ENCODE data around the gene ZNF83. TPM values are rescaled to one million over a fixed set of nuclear protein-coding genes. Genes with fewer than 3 reads are reported as not detected.

ZNF83 gene
- total RNA-seq, 1 experiment from 2014 or later, result 36.8 TPM

DNA sequence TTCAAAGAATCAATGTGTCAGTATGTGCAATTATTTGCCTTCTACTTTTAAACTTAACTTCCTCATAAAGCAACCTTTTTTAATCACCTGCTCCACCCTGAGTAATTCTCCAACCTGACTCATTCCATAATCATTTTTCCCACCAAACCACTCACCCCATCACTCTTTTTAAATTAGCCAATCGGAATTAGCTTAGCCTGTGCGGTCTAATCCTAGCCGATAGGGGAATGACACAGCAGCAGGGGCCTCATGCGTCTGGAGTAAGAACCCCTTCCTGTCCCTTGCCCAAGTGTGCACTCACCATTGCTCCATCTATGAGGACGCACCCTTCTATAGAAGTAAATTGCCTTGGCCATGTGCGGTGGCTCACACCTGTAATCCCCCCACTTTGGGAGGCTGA, 27.4 kb upstream of the ZNF83 start:
- POLR2A ChIA-PET, result no interaction called here
- intact Hi-C loops (cut with micrococcal nuclease; ENCODE audit: unreplicated experiment), result no loop called here
- no peak overlapping the region for H3K27ac Mint-ChIP-seq (ENCODE audit: unreplicated experiment)
- H3K27me3 ChIP-seq (replicated peaks; ENCODE audit: control insufficient read depth, insufficient read depth, low read length), result no peaks in the 10 kb centered on the region
- H3K9me3 ChIP-seq, result no peaks in the 10 kb centered on the region
- H3K4me3 ChIP-seq (ENCODE audit: low read depth, low read length), result no peak overlapping the region
- TF ChIP-seq, protein P1, sequence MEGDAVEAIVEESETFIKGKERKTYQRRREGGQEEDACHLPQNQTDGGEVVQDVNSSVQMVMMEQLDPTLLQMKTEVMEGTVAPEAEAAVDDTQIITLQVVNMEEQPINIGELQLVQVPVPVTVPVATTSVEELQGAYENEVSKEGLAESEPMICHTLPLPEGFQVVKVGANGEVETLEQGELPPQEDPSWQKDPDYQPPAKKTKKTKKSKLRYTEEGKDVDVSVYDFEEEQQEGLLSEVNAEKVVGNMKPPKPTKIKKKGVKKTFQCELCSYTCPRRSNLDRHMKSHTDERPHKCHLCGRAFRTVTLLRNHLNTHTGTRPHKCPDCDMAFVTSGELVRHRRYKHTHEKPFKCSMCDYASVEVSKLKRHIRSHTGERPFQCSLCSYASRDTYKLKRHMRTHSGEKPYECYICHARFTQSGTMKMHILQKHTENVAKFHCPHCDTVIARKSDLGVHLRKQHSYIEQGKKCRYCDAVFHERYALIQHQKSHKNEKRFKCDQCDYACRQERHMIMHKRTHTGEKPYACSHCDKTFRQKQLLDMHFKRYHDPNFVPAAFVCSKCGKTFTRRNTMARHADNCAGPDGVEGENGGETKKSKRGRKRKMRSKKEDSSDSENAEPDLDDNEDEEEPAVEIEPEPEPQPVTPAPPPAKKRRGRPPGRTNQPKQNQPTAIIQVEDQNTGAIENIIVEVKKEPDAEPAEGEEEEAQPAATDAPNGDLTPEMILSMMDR (IDR thresholded peaks at IDR 0.05; ENCODE audit: insufficient read depth in 1 of 2, low read depth in 1 of 2, low read length in 1 of 2, severe bottlenecking in 1 of 2, unreplicated experiment in 1 of 2), result no peak
- H3K4me1 ChIP-seq, result no peaks in the 10 kb centered on the region
- no peaks in the 10 kb centered on the region; the same call in 1 of the 2 replicates for H3K36me3 ChIP-seq (ENCODE audit: control insufficient read depth, insufficient read depth, low read length)
- no peak overlapping the region for H3K4me3 Mint-ChIP-seq (ENCODE audit: unreplicated experiment)
- peaks cover 51% of the 10 kb centered on the region for H3K36me3 Mint-ChIP-seq (ENCODE audit: insufficient read depth, unreplicated experiment)
- CTCF ChIA-PET, result no interaction called here
- peaks cover 19% of the 10 kb centered on the region for H3K9me3 Mint-ChIP-seq (ENCODE audit: unreplicated experiment)
- no peaks in the 10 kb centered on the region for H3K27me3 Mint-ChIP-seq (ENCODE audit: insufficient read depth, unreplicated experiment)
- no peak for DNase-seq
- no TSS peak for BruUV-seq (replicated peaks)
- H3K4me1 Mint-ChIP-seq (ENCODE audit: low read depth, unreplicated experiment), result peaks cover 17% of the 10 kb centered on the region

DNA sequence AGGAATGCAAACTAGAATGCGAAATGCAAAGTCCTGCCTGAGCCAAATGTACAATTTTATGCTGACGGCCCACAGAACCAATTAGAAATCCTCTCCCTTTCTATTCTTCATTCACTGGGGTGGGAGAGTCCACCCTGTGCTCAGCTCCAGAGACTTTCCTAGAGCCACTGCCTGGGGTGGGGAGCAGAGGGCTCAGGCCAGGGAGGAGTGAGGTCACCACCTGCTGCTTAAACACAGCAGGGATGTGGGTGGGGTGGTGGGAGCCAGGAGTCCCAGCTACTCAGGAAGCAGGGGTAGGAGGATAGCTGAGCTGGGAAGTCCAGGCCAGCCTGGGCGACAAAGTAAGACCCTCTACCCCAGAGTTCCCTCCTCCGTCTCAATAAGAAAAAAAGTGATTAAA, 26.9 kb upstream of the ZNF83 start:
- intact Hi-C loops (cut with micrococcal nuclease; ENCODE audit: unreplicated experiment), result no loop called here
- Mint-ChIP-seq H3K27me3 (ENCODE audit: insufficient read depth, unreplicated experiment) (no peaks in the 10 kb centered on the region), H3K4me3 (ENCODE audit: unreplicated experiment) (no peak overlapping the region), H3K36me3 (ENCODE audit: insufficient read depth, unreplicated experiment) (peaks cover 56% of the 10 kb centered on the region), H3K4me1 (ENCODE audit: low read depth, unreplicated experiment) (peaks cover 14% of the 10 kb centered on the region), H3K27ac (ENCODE audit: unreplicated experiment) (no peak overlapping the region), H3K9me3 (ENCODE audit: unreplicated experiment) (peaks cover 14% of the 10 kb centered on the region)
- Histone ChIP-seq H3K4me1 (no peaks in the 10 kb centered on the region), H3K9me3 (no peaks in the 10 kb centered on the region), H3K4me3 (ENCODE audit: low read depth, low read length) (no peak overlapping the region), H3K36me3 (ENCODE audit: control insufficient read depth, insufficient read depth, low read length) (no peaks in the 10 kb centered on the region; the same call in 1 of the 2 replicates), H3K27me3 (replicated peaks; ENCODE audit: control insufficient read depth, insufficient read depth, low read length) (no peaks in the 10 kb centered on the region)
- POLR2A ChIA-PET, result no interaction called here
- no peak for DNase-seq
- BruUV-seq (replicated peaks), result no TSS peak
- TF ChIP-seq, protein P1 (IDR thresholded peaks at IDR 0.05; ENCODE audit: insufficient read depth in 1 of 2, low read depth in 1 of 2, low read length in 1 of 2, severe bottlenecking in 1 of 2, unreplicated experiment in 1 of 2), result no peak
- CTCF ChIA-PET, result no interaction called here

DNA sequence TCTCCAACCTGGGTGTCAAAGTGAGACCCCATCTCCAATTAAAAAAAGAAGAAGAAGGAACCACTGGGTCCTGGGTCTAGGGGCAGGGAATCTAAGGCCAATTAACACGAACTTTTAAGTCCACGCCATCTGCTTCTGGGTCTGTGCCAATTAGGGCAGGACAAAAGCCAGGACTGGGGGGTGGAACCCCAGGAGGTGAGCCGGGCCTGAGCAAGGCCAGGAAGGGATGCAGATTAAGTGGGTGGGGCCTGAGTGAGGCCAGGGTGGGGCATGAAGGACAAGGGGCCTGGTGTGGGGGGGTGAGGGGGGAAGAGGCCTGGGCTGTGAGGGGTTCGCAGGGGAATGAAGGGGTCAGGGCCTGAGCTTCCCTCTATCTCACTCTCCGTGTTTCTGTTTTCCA, 26.3 kb upstream of the ZNF83 start:
- TF ChIP-seq, protein P1 (IDR thresholded peaks at IDR 0.05; ENCODE audit: insufficient read depth in 1 of 2, low read depth in 1 of 2, low read length in 1 of 2, severe bottlenecking in 1 of 2, unreplicated experiment in 1 of 2), result no peak
- no peaks in the 10 kb centered on the region for H3K27me3 Mint-ChIP-seq (ENCODE audit: insufficient read depth, unreplicated experiment)
- no peak overlapping the region for H3K27ac Mint-ChIP-seq (ENCODE audit: unreplicated experiment)
- no TSS peak for BruUV-seq (replicated peaks)
- peaks cover 13% of the 10 kb centered on the region for H3K9me3 Mint-ChIP-seq (ENCODE audit: unreplicated experiment)
- CTCF ChIA-PET, result no interaction called here
- DNase-seq, result no peak
- Histone ChIP-seq H3K4me1 (no peaks in the 10 kb centered on the region), H3K4me3 (ENCODE audit: low read depth, low read length) (no peak overlapping the region), H3K9me3 (no peaks in the 10 kb centered on the region), H3K36me3 (ENCODE audit: control insufficient read depth, insufficient read depth, low read length) (no peaks in the 10 kb centered on the region; the same call in none of the 2 replicates), H3K27me3 (replicated peaks; ENCODE audit: control insufficient read depth, insufficient read depth, low read length) (no peaks in the 10 kb centered on the region)
- POLR2A ChIA-PET, result no interaction called here
- peaks cover 62% of the 10 kb centered on the region for H3K36me3 Mint-ChIP-seq (ENCODE audit: insufficient read depth, unreplicated experiment)
- no peak overlapping the region for H3K4me3 Mint-ChIP-seq (ENCODE audit: unreplicated experiment)
- intact Hi-C loops (cut with micrococcal nuclease; ENCODE audit: unreplicated experiment), result no loop called here
- H3K4me1 Mint-ChIP-seq (ENCODE audit: low read depth, unreplicated experiment), result peaks cover 13% of the 10 kb centered on the region

All from Caco-2 (cell line).